ENCODE results near the gene OR5L1. TPM values are rescaled to one million over a fixed set of nuclear protein-coding genes. Genes with fewer than 3 reads are reported as not detected.

The OR5L1 gene
- total RNA-seq, 2 experiments from 2014 or later = not detected

Other genes starting within 250 kb of the OR5L1 start
- not detected for gene OR4C16, start 239.2 kb upstream of the OR5L1 start, total RNA-seq
- gene OR4C11, start 203.7 kb upstream of the OR5L1 start, total RNA-seq = not detected
- not detected for gene OR4P4, start 176.3 kb upstream of the OR5L1 start, total RNA-seq
- gene OR4S2, start 163.0 kb upstream of the OR5L1 start, total RNA-seq = not detected
- not detected for gene OR4C6, start 149.2 kb upstream of the OR5L1 start, total RNA-seq
- not detected for gene OR5D13, start 37.9 kb upstream of the OR5L1 start, total RNA-seq
- not detected for gene OR5D14, start 15.8 kb upstream of the OR5L1 start, total RNA-seq
- gene OR5D18, start 8.3 kb downstream of the OR5L1 start, total RNA-seq = not detected
- not detected for gene OR5L2, start 15.9 kb downstream of the OR5L1 start, total RNA-seq
- gene OR5D16, start 27.4 kb downstream of the OR5L1 start, total RNA-seq = not detected
- not detected for gene TRIM51, start 71.9 kb downstream of the OR5L1 start, total RNA-seq
- gene OR5W2, start 103.2 kb downstream of the OR5L1 start, total RNA-seq = not detected
- gene OR5I1, start 125.0 kb downstream of the OR5L1 start, total RNA-seq = not detected
- gene OR10AG1, start 158.6 kb downstream of the OR5L1 start, total RNA-seq = not detected
- not detected for gene OR5F1, start 183.3 kb downstream of the OR5L1 start, total RNA-seq
- not detected for gene OR5AS1, start 216.3 kb downstream of the OR5L1 start, total RNA-seq

Measured in activated naive CD8-positive, alpha-beta T cell treated with anti-CD3 and anti-CD28 coated beads for 36 hours (primary cell).